Raji (cell line): Measurements from ENCODE around the gene RYR2.

Experiments
- POLR2A ChIP-seq: IDR thresholded peaks from 2 replicates; pipeline ENCODE4 v1.6.1; 2011; ENCODE audit warnings: low read depth, low read length, control low read depth; ENCODE audit not compliant: insufficient read depth

Gene RYR2

GRCh38 chr1:237191403-237191802 lies 149.4 kb downstream of the RYR2 start:
- no peak for TF ChIP-seq POLR2A

- TF ChIP-seq POLR2A = no peak
These were observed 155.8 kb downstream of the RYR2 start for GRCh38 chr1:237197470-237198425.

- no peak for TF ChIP-seq POLR2A
These were observed 157.0 kb downstream of the RYR2 start for GRCh38 chr1:237199026-237199425.

- no peak for TF ChIP-seq POLR2A
These were observed 159.2 kb downstream of the RYR2 start for GRCh38 chr1:237201155-237201554.

- TF ChIP-seq POLR2A = no peak
These were observed 162.9 kb downstream of the RYR2 start for GRCh38 chr1:237204841-237205240.

GRCh38 chr1:237205400-237206064 lies 163.5 kb downstream of the RYR2 start:
- no peak for TF ChIP-seq POLR2A

- no peak for TF ChIP-seq POLR2A
These were observed 164.1 kb downstream of the RYR2 start for GRCh38 chr1:237206065-237206414.

GRCh38 chr1:237211031-237211430 lies 169.0 kb downstream of the RYR2 start:
- no peak for TF ChIP-seq POLR2A

- no peak for TF ChIP-seq POLR2A
These were observed 169.6 kb downstream of the RYR2 start for GRCh38 chr1:237211540-237211939.

- TF ChIP-seq POLR2A = no peak
These were observed 178.0 kb downstream of the RYR2 start for GRCh38 chr1:237219751-237220642.

GRCh38 chr1:237223419-237223818 lies 181.4 kb downstream of the RYR2 start:
- no peak for TF ChIP-seq POLR2A

GRCh38 chr1:237226177-237226944 lies 184.4 kb downstream of the RYR2 start:
- TF ChIP-seq POLR2A = no peak

- TF ChIP-seq POLR2A = no peak
These were observed 185.5 kb downstream of the RYR2 start for GRCh38 chr1:237227476-237227875.

GRCh38 chr1:237228421-237228820 lies 186.4 kb downstream of the RYR2 start:
- no peak for TF ChIP-seq POLR2A
